Breast epithelium (tissue), 3 donors: ENCODE results near the gene HAPLN1.

Experiments used
- POLR2A ChIP-seq: fragments of 450-650 bp; IDR thresholded peaks from one replicate; pipeline ENCODE4 v1.6.1; 2016; ENCODE audit warnings: antibody characterized with exemption, mild to moderate bottlenecking, moderate library complexity
- POLR2AphosphoS5 ChIP-seq, 3 donors: sonication (generic); formaldehyde crosslinking; IDR thresholded peaks; one replicate each; pipeline ENCODE4 v1.6.1; 2017; ENCODE audit warnings: antibody characterized with exemption in 3 of 3
- TF ChIP-seq, protein P1 (sequence below), 3 donors: fragments of 450-650 bp; IDR thresholded peaks; one replicate each; pipeline ENCODE4 v1.5.1; 2016 to 2017; ENCODE audit warnings: antibody characterized with exemption in 3 of 3, mild to moderate bottlenecking in 3 of 3, moderate library complexity in 3 of 3

GRCh38 chr5:83752700-83753099 is 32.0 kb upstream of the HAPLN1 start:
- TF ChIP-seq, protein P1, sequence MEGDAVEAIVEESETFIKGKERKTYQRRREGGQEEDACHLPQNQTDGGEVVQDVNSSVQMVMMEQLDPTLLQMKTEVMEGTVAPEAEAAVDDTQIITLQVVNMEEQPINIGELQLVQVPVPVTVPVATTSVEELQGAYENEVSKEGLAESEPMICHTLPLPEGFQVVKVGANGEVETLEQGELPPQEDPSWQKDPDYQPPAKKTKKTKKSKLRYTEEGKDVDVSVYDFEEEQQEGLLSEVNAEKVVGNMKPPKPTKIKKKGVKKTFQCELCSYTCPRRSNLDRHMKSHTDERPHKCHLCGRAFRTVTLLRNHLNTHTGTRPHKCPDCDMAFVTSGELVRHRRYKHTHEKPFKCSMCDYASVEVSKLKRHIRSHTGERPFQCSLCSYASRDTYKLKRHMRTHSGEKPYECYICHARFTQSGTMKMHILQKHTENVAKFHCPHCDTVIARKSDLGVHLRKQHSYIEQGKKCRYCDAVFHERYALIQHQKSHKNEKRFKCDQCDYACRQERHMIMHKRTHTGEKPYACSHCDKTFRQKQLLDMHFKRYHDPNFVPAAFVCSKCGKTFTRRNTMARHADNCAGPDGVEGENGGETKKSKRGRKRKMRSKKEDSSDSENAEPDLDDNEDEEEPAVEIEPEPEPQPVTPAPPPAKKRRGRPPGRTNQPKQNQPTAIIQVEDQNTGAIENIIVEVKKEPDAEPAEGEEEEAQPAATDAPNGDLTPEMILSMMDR (IDR thresholded peaks at IDR 0.05): no peak
- no peak for TF ChIP-seq POLR2AphosphoS5 (IDR thresholded peaks at IDR 0.05)
- TF ChIP-seq POLR2A: no peak
